ENCODE results near the gene TMEFF1.

- TF ChIP-seq CTCF (IDR thresholded peaks at IDR 0.05) (no peak), POLR2A (IDR thresholded peaks at IDR 0.05) (no peak)
Observed at GRCh38 chr9:100623969-100624368, 151.0 kb downstream of the TMEFF1 start.
